Prostate gland (tissue), 2 donors: Measurements from ENCODE around the gene TM4SF18.

Source experiments
- CTCF ChIP-seq, 4 experiments: fragments of 200-600 bp in 2 of 4; fragments of 450-650 bp in 2 of 4; sonication (generic) in 2 of 4; IDR thresholded peaks; 1 replicate in 3 of 4; 2 replicates in 1 of 4; pipeline ENCODE4 v1.5.1; 2016 to 2019; ENCODE audit warnings: antibody characterized with exemption in 4 of 4, mild to moderate bottlenecking in 2 of 4, moderate library complexity in 2 of 4
- POLR2A ChIP-seq: fragments of 450-650 bp; IDR thresholded peaks from one replicate; pipeline ENCODE4 v1.6.1; 2016; ENCODE audit warnings: antibody characterized with exemption, mild to moderate bottlenecking
- POLR2AphosphoS5 ChIP-seq: sonication (generic); formaldehyde crosslinking; IDR thresholded peaks from one replicate; pipeline ENCODE4 v1.6.1; 2017; ENCODE audit warnings: antibody characterized with exemption

- no peak for TF ChIP-seq CTCF (IDR thresholded peaks at IDR 0.05)
- TF ChIP-seq POLR2A = no peak
- no peak for TF ChIP-seq POLR2AphosphoS5
Observed at GRCh38 chr3:149307435-149307783, 26.0 kb downstream of the TM4SF18 start.
